ENCODE results near the gene PER2. TPM values are rescaled to one million over a fixed set of nuclear protein-coding genes. Genes with fewer than 3 reads are reported as not detected.

Gene PER2
- total and polyA plus RNA-seq, 2 of the 13 experiments (the other 11 are each of a cell fraction or from before 2014, with no cell fraction given), result 5.1 to 9.4 TPM

GRCh38 chr2:238294393-238295143 lies 6.2 kb upstream of the PER2 start (continued):
- TF ChIP-seq ZNF687 (CRISPR knock-in tag; IDR thresholded peaks at IDR 0.05) (peak; percentile 86), RARG (CRISPR knock-in tag; IDR thresholded peaks at IDR 0.05; ENCODE audit: low read depth) (no peak), KDM3A (CRISPR knock-in tag; IDR thresholded peaks at IDR 0.05; ENCODE audit: low read depth) (no peak), HMG20B (CRISPR knock-in tag; conservative IDR thresholded peaks at IDR 0.05) (0 out of 2 replicates have a peak, but pooled peaks have one; percentile 23), SP2 (CRISPR knock-in tag; IDR thresholded peaks at IDR 0.05) (no peak; the same call in 1 of the 2 replicates), TERF1 (CRISPR knock-in tag; IDR thresholded peaks at IDR 0.05) (no peak), ZNF12 (CRISPR knock-in tag; IDR thresholded peaks at IDR 0.05) (peak; percentile 10; the same call in 1 of the 2 replicates), TFAP4 (IDR thresholded peaks at IDR 0.05; ENCODE audit: borderline replicate concordance, low read depth) (peak; percentile 94), SKIL (CRISPR knock-in tag; IDR thresholded peaks at IDR 0.05; ENCODE audit: borderline replicate concordance) (no peak), ZBTB14 (CRISPR knock-in tag; IDR thresholded peaks at IDR 0.05) (no peak), ARID2 (CRISPR knock-in tag; IDR thresholded peaks at IDR 0.05; ENCODE audit: borderline replicate concordance) (no peak), NCOA1 (CRISPR knock-in tag; IDR thresholded peaks at IDR 0.05) (0 out of 2 replicates have a peak, but pooled peaks have one; percentile 68), POLR2G (IDR thresholded peaks at IDR 0.05; ENCODE audit: low read depth, low read length) (no peak), POGZ (CRISPR knock-in tag; IDR thresholded peaks at IDR 0.05) (no peak), PLRG1 (conservative IDR thresholded peaks at IDR 0.05) (no peak), HMGXB4 (CRISPR knock-in tag; IDR thresholded peaks at IDR 0.05; ENCODE audit: borderline replicate concordance in 1 of 2, low read depth in 1 of 2) (peak in 1 of 2 experiments; percentile 46; a peak in 2 of 4 replicates), SYNCRIP (IDR thresholded peaks at IDR 0.05; ENCODE audit: insufficient read depth, low read depth, low read length) (no peak)
